Transverse colon (tissue), 4 donors: Measurements from ENCODE around the gene DDX54.

Experiments
- CTCF ChIP-seq, 5 experiments: fragments of 200-600 bp in 3 of 5; fragments of 450-650 bp in 2 of 5; sonication (generic) in 3 of 5; IDR thresholded peaks; 1 replicate in 2 of 5; 2 replicates in 3 of 5; pipeline ENCODE4 v1.5.1; 2016 to 2017; ENCODE audit warnings: antibody characterized with exemption in 5 of 5, inconsistent platforms in 3 of 5, mild to moderate bottlenecking in 2 of 5, moderate library complexity in 1 of 5
- EP300 ChIP-seq: sonication (generic); formaldehyde crosslinking; IDR thresholded peaks from one replicate; pipeline ENCODE4 v1.6.1; 2017; ENCODE audit warnings: antibody characterized with exemption, low read depth
- POLR2A ChIP-seq: fragments of 450-650 bp; IDR thresholded peaks from one replicate; pipeline ENCODE4 v1.6.1; 2016; ENCODE audit warnings: antibody characterized with exemption, mild to moderate bottlenecking, moderate library complexity
- POLR2AphosphoS5 ChIP-seq, 3 donors: sonication (generic); formaldehyde crosslinking; IDR thresholded peaks; one replicate each; pipeline ENCODE4 v1.6.1; 2016; ENCODE audit warnings: antibody characterized with exemption in 3 of 3

- no peak for TF ChIP-seq CTCF (IDR thresholded peaks at IDR 0.05)
- TF ChIP-seq EP300 = no peak
- no peak for TF ChIP-seq POLR2A
- TF ChIP-seq POLR2AphosphoS5 (IDR thresholded peaks at IDR 0.05) = no peak
Measured at GRCh38 chr12:113137861-113138783, 47.2 kb downstream of the DDX54 start.
